ENCODE measurements around the gene CDKL5.

DNA sequence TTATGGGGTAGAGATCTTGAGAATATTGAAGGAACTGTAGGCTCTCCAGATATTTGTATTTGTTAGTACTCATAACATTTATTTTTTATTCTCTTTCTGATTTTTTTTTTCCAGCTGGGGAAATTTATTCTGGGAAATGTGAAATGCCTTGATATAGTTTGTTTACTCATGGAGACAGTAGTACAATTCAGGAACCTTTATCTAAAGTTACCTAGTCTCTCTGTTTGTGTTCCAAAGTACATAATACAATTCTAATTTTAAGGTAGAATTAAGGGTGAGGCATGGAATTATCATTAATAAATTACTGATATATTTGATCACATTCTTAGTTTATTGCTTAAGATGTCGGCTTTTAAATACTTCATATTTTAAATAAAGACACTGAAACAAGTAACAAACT, 132.5 kb downstream of the CDKL5 start:
- TF ChIP-seq POLR2AphosphoS5 (IDR thresholded peaks at IDR 0.05; ENCODE audit: borderline replicate concordance, low read depth, low read length) (no peak), EZH2 (IDR thresholded peaks at IDR 0.05) (no peak)

Measured in SK-N-MC (cell line).